ENCODE measurements around the gene ENHO. TPM values are rescaled to one million over a fixed set of nuclear protein-coding genes. Genes with fewer than 3 reads are reported as not detected.
"Not testable (repeated sequence)": the region's sequence is repeated elsewhere in the genome, so short reads cannot be mapped to it uniquely, and the experiment has no call there.

The ENHO gene
- total and polyA plus RNA-seq, 2 donors = 0.47 to 3.7 TPM

DNA sequence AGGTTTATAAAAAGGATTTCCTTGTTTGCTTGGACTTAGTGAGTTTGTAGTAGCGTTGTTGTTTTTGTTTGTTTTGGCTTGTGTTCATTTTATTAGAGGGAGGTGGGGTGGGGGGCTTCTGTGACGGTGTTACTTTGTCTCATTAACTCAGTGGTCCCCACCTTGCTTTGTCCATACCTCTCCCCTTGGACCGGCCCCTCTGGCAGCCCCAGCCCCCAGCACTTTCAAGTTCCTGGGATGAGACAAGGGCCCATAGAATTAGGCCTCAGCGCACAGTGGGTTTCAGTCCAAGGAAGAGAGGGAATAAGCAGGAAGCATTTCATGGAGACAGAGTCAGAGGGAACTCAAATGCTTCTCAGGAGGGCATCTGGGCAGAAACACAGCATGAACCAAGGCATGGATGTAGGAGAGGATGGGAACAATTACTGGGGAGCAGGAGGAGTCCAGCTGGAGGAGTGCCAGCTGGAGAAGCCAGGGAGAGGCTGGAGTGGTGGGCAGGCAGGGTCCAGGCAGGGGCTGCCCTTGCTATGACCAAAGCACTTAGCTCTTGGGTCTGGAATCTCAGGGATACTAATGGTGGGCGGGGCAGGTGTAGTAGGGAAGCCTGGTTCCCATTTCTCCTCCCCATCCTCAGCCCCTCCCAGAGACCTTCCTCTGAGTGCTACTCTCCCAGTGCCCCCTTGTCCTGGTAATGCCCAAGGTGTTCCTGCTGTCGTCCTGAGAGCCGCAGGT, 23.5 kb upstream of the ENHO start:
- Histone ChIP-seq H3K9me3 (ENCODE audit: control insufficient read depth in 2 of 2, insufficient read depth in 1 of 2, low read length in 1 of 2) (no peaks in the 10 kb centered on the region), H3K4me3 (ENCODE audit: low read length in 2 of 2) (no peak overlapping the region), H3K27me3 (ENCODE audit: control insufficient read depth in 2 of 2, insufficient read depth in 1 of 2, low read length in 1 of 2) (peaks cover 0 to 16% of the 10 kb centered on the region in 2 donors), H3K27ac (ENCODE audit: low read depth in 1 of 2, low read length in 1 of 2) (no peak overlapping the region), H3K4me1 (ENCODE audit: control insufficient read depth in 2 of 2, insufficient read depth in 2 of 2, low read length in 2 of 2) (no peaks in the 10 kb centered on the region), H3K36me3 (ENCODE audit: control insufficient read depth in 2 of 2, insufficient read depth in 2 of 2, low read length in 1 of 2) (no peaks in the 10 kb centered on the region)
- 93% methylated on average over 7 of the region's 7 CpGs for WGBS
- DNase-seq (ENCODE audit: low read depth in 6 of 9, low spot score in 9 of 9) = no peak

DNA sequence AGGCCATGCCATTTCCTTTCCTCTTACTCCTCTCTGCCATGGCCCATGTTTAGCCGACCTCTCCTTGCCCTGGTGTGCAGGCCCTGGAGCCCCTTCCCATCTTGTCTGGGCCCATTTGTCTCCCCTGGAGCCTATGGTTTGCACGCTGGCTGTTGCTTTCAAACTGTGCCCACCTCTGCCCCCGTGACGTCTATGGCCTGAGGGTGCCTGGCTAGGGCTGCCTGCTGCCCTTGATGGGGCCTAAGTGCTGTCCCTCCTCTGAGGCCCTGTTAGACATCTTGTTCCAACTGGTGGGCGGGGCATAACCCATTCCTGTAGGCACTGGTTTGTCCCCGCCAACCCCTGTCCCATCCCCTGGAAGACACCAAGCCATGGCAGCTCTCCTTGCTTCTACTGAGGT, 22.7 kb upstream of the ENHO start:
- 96% methylated on average over 6 of the region's 6 CpGs for WGBS

DNA sequence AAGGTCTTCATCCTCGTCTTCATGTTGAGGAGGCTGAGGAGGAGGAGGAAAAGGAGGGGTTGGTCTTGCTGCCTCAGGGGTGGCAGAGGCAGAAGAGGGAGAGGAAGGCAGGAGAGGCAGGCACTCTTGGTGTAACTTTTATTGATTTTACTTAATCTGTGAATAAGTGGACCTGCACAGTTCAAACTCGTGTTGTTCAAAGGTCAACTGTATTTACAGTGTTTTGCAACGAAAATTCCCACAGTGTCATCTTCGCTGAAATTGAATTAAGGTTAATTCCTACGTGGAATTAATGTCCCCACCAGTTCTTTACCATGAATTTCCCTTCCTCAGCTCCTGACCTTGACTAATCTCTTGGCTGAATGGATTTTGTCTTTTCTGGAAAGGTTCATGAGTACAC, 21.2 kb upstream of the ENHO start:
- WGBS = 79% methylated on average over 5 of the region's 5 CpGs
- H3K27ac ChIP-seq (ENCODE audit: low read depth in 1 of 2, low read length in 1 of 2) = no peak overlapping the region
- DNase-seq (ENCODE audit: low read depth in 6 of 9, low spot score in 9 of 9) = no peak
- no peaks in the 10 kb centered on the region for H3K36me3 ChIP-seq (ENCODE audit: control insufficient read depth in 2 of 2, insufficient read depth in 2 of 2, low read length in 1 of 2)
- peaks cover 0 to 16% of the 10 kb centered on the region in 2 donors for H3K27me3 ChIP-seq (ENCODE audit: control insufficient read depth in 2 of 2, insufficient read depth in 1 of 2, low read length in 1 of 2)
- H3K4me1 ChIP-seq (ENCODE audit: control insufficient read depth in 2 of 2, insufficient read depth in 2 of 2, low read length in 2 of 2) = no peaks in the 10 kb centered on the region
- no peak overlapping the region for H3K4me3 ChIP-seq (ENCODE audit: low read length in 2 of 2)
- H3K9me3 ChIP-seq (ENCODE audit: control insufficient read depth in 2 of 2, insufficient read depth in 1 of 2, low read length in 1 of 2) = no peaks in the 10 kb centered on the region

More for the DNA sequence above, 22.7 kb upstream of the ENHO start:
- H3K9me3 ChIP-seq (ENCODE audit: control insufficient read depth in 2 of 2, insufficient read depth in 1 of 2, low read length in 1 of 2) = no peaks in the 10 kb centered on the region
- H3K4me3 ChIP-seq (ENCODE audit: low read length in 2 of 2) = no peak overlapping the region
- H3K27me3 ChIP-seq (ENCODE audit: control insufficient read depth in 2 of 2, insufficient read depth in 1 of 2, low read length in 1 of 2) = peaks cover 0 to 16% of the 10 kb centered on the region in 2 donors
- no peaks in the 10 kb centered on the region for H3K4me1 ChIP-seq (ENCODE audit: control insufficient read depth in 2 of 2, insufficient read depth in 2 of 2, low read length in 2 of 2)
- H3K36me3 ChIP-seq (ENCODE audit: control insufficient read depth in 2 of 2, insufficient read depth in 2 of 2, low read length in 1 of 2) = no peaks in the 10 kb centered on the region
- H3K27ac ChIP-seq (ENCODE audit: low read depth in 1 of 2, low read length in 1 of 2) = no peak overlapping the region
- no peak for DNase-seq (ENCODE audit: low read depth in 6 of 9, low spot score in 9 of 9)

DNA sequence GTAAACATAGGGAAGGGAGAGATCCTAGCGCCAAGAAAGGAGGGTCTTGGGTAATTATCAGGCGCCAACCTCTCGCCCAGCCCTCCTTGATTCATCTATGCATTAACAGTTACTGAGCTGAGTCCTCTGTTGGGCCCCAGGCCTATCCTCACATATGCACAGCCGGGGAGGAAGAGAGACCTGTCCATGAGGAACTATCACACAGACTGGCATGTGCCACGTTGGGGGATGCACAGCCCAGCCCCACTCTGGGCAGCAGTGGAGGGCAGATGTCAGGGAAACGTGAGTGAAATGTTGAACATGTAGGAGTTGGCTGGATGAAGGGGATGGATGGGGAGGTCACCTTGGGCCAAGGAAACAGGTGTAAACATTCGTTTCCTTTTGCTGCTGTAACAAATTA, 18.8 kb upstream of the ENHO start:
- no peak for DNase-seq (ENCODE audit: low read depth in 6 of 9, low spot score in 9 of 9)

DNA sequence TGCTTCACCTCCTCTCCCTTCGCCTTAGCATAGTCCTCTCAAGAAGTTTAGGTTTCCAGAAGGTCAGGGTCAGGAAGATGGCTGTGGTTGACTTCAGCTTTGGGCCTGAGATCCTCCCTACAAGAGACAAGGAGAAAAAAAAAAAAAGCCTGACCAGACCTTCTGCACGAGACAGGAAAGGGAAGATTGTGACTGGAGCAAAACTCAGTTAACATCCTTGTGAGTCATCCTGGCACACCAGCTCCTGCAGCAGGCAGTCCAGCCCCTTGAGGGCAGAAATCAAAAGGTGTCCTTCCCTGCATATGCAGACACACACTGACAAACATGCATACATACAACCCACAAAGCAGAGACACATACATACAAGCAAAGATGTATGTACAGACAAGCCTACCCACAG, 18.0 kb upstream of the ENHO start:
- WGBS = 72% methylated on average over 2 of the region's 2 CpGs
- Histone ChIP-seq H3K4me1 (ENCODE audit: control insufficient read depth in 2 of 2, insufficient read depth in 2 of 2, low read length in 2 of 2) (no peaks in the 10 kb centered on the region), H3K9me3 (ENCODE audit: control insufficient read depth in 2 of 2, insufficient read depth in 1 of 2, low read length in 1 of 2) (no peaks in the 10 kb centered on the region)

More for the DNA sequence above, 18.8 kb upstream of the ENHO start:
- no peaks in the 10 kb centered on the region for H3K9me3 ChIP-seq (ENCODE audit: control insufficient read depth in 2 of 2, insufficient read depth in 1 of 2, low read length in 1 of 2)
- no peaks in the 10 kb centered on the region for H3K4me1 ChIP-seq (ENCODE audit: control insufficient read depth in 2 of 2, insufficient read depth in 2 of 2, low read length in 2 of 2)
- 86% methylated on average over 7 of the region's 7 CpGs for WGBS
- H3K36me3 ChIP-seq (ENCODE audit: control insufficient read depth in 2 of 2, insufficient read depth in 2 of 2, low read length in 1 of 2) = no peaks in the 10 kb centered on the region
- no peak overlapping the region for H3K4me3 ChIP-seq (ENCODE audit: low read length in 2 of 2)
- peaks cover 0 to 10% of the 10 kb centered on the region in 2 donors for H3K27me3 ChIP-seq (ENCODE audit: control insufficient read depth in 2 of 2, insufficient read depth in 1 of 2, low read length in 1 of 2)
- H3K27ac ChIP-seq (ENCODE audit: low read depth in 1 of 2, low read length in 1 of 2) = no peak overlapping the region

DNA sequence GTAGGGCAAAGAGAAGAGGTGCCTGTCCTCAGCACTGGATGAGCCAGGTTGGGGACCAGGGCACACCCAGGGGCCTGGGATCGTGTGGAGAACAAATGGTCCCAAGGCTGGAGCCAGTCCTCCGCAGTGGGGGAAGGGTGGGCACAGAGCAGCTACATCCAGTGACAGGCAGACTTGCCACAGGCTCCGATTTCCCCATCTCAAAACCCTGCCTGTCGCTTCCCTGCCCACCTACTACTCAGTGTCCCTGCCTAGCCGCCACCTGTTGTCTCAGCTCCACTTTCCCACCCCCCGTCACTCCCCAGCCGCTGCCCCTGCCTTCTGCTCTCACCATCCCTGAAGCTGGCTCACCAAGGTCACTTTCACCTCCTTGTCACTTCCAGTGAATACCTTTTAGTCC, 13.9 kb upstream of the ENHO start:
- 69% methylated on average over 7 of the region's 7 CpGs for WGBS
- no peaks in the 10 kb centered on the region for H3K4me1 ChIP-seq (ENCODE audit: control insufficient read depth in 2 of 2, insufficient read depth in 2 of 2, low read length in 2 of 2)
- peaks cover 0 to 7% of the 10 kb centered on the region in 2 donors for H3K9me3 ChIP-seq (ENCODE audit: control insufficient read depth in 2 of 2, insufficient read depth in 1 of 2, low read length in 1 of 2)
- DNase-seq (ENCODE audit: low read depth in 6 of 9, low spot score in 9 of 9) = no peak
- no peak overlapping the region for H3K4me3 ChIP-seq (ENCODE audit: low read length in 2 of 2)
- H3K36me3 ChIP-seq (ENCODE audit: control insufficient read depth in 2 of 2, insufficient read depth in 2 of 2, low read length in 1 of 2) = no peaks in the 10 kb centered on the region
- peaks cover 0 to 4% of the 10 kb centered on the region in 2 donors for H3K27me3 ChIP-seq (ENCODE audit: control insufficient read depth in 2 of 2, insufficient read depth in 1 of 2, low read length in 1 of 2)
- H3K27ac ChIP-seq (ENCODE audit: low read depth in 1 of 2, low read length in 1 of 2) = no peak overlapping the region

More for the DNA sequence above, 18.0 kb upstream of the ENHO start:
- Histone ChIP-seq H3K27me3 (ENCODE audit: control insufficient read depth in 2 of 2, insufficient read depth in 1 of 2, low read length in 1 of 2) (peaks cover 0 to 8% of the 10 kb centered on the region in 2 donors), H3K27ac (ENCODE audit: low read depth in 1 of 2, low read length in 1 of 2) (no peak overlapping the region), H3K4me3 (ENCODE audit: low read length in 2 of 2) (no peak overlapping the region), H3K36me3 (ENCODE audit: control insufficient read depth in 2 of 2, insufficient read depth in 2 of 2, low read length in 1 of 2) (no peaks in the 10 kb centered on the region)
- no peak for DNase-seq (ENCODE audit: low read depth in 6 of 9, low spot score in 9 of 9)

DNA sequence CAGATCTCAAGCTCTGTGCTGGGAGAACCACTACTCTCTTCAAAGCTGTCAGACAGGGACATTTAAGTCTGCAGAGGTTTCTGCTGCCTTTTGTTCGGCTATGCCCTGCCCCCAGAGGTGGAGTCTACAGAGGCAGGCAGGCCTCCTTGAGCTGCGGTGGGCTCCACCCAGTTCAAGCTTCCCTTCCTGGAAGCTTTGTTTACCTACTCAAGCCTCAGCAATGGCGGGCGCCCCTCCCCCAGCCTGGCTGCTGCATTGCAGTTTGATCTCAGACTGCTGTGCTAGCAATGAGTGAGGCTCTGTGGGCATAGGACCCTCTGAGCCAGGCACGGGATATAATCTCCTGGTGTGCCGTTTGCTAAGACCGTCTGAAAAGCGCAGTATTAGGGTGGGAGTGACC, 9.3 kb upstream of the ENHO start:
- H3K9me3 ChIP-seq (ENCODE audit: control insufficient read depth in 2 of 2, insufficient read depth in 1 of 2, low read length in 1 of 2); H3K27me3 ChIP-seq (ENCODE audit: control insufficient read depth in 2 of 2, insufficient read depth in 1 of 2, low read length in 1 of 2); H3K27ac ChIP-seq (ENCODE audit: low read depth in 1 of 2, low read length in 1 of 2); H3K4me3 ChIP-seq (ENCODE audit: low read length in 2 of 2); DNase-seq (ENCODE audit: low read depth in 6 of 9, low spot score in 9 of 9); H3K4me1 ChIP-seq (ENCODE audit: control insufficient read depth in 2 of 2, insufficient read depth in 2 of 2, low read length in 2 of 2); H3K36me3 ChIP-seq (ENCODE audit: control insufficient read depth in 2 of 2, insufficient read depth in 2 of 2, low read length in 1 of 2): not testable (repeated sequence)
- WGBS = 93% methylated on average over 8 of the region's 8 CpGs

DNA sequence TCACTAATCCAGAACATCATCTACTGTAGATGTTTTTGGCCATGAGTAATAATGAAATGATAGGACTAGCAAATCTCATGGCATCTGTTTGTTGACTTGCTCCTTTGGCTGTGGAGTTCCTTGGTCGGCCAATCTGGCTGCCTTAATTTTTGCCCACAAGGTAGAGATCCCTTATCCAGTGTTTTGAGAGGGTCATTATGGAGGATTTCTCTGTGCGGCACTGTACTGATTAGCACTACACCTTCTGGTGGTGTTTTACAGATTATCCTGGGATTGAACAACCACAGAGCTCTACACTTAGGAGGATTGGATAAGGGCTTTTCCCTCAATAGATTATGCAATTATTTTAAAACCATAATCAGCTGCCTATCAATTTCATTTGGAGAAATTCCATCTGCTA, 3.2 kb upstream of the ENHO start:
- H3K27me3 ChIP-seq (ENCODE audit: control insufficient read depth in 2 of 2, insufficient read depth in 1 of 2, low read length in 1 of 2) = peaks cover 17 to 35% of the 10 kb centered on the region in 2 donors
- no peak overlapping the region for H3K4me3 ChIP-seq (ENCODE audit: low read length in 2 of 2)
- H3K27ac ChIP-seq (ENCODE audit: low read depth in 1 of 2, low read length in 1 of 2) = no peak overlapping the region
- 99% methylated on average over 2 of the region's 2 CpGs for WGBS
- H3K36me3 ChIP-seq (ENCODE audit: control insufficient read depth in 2 of 2, insufficient read depth in 2 of 2, low read length in 1 of 2) = no peaks in the 10 kb centered on the region
- peaks cover 0 to 4% of the 10 kb centered on the region in 2 donors for H3K9me3 ChIP-seq (ENCODE audit: control insufficient read depth in 2 of 2, insufficient read depth in 1 of 2, low read length in 1 of 2)
- H3K4me1 ChIP-seq (ENCODE audit: control insufficient read depth in 2 of 2, insufficient read depth in 2 of 2, low read length in 2 of 2) = peaks cover 5 to 6% of the 10 kb centered on the region in 2 donors
- DNase-seq (ENCODE audit: low read depth in 6 of 9, low spot score in 9 of 9) = no peak

DNA sequence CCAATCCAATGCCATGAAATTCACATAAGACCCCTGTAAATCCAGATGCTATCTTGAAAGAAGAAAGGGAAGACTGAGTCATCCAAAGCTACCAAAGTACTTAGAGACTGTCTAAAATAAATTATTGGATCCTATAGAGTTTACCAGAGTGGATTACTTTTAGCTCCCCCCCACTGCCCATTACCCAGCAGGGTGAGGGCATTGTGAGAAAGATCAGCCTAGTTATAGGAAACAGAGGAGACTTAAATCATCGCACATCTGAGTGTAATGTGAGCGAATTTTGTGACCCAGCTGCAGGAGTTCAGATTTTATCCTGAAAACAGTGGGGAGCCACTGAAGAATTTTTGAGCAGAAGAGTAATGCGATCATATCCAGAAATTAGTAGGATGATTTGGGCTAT, 1.6 kb upstream of the ENHO start:
- no peaks in the 10 kb centered on the region for H3K36me3 ChIP-seq (ENCODE audit: control insufficient read depth in 2 of 2, insufficient read depth in 2 of 2, low read length in 1 of 2)
- H3K4me1 ChIP-seq (ENCODE audit: control insufficient read depth in 2 of 2, insufficient read depth in 2 of 2, low read length in 2 of 2) = peaks cover 5 to 6% of the 10 kb centered on the region in 2 donors
- DNase-seq (ENCODE audit: low read depth in 6 of 9, low spot score in 9 of 9) = no peak
- 96% methylated on average over 3 of the region's 3 CpGs for WGBS
- peaks cover 0 to 4% of the 10 kb centered on the region in 2 donors for H3K9me3 ChIP-seq (ENCODE audit: control insufficient read depth in 2 of 2, insufficient read depth in 1 of 2, low read length in 1 of 2)
- no peak overlapping the region for H3K4me3 ChIP-seq (ENCODE audit: low read length in 2 of 2)
- H3K27ac ChIP-seq (ENCODE audit: low read depth in 1 of 2, low read length in 1 of 2) = no peak overlapping the region
- peaks cover 17 to 50% of the 10 kb centered on the region in 2 donors for H3K27me3 ChIP-seq (ENCODE audit: control insufficient read depth in 2 of 2, insufficient read depth in 1 of 2, low read length in 1 of 2)

Data from thymus (tissue), 11 donors.